Coronary artery (tissue), 2 donors: ENCODE measurements around the gene TTYH3.
"Not testable (repeated sequence)": the region's sequence is repeated elsewhere in the genome, so short reads cannot be mapped to it uniquely, and the experiment has no call there.

Experiments used
- DNase-seq: peaks from one replicate; pipeline ENCODE4 v3.0.0-alpha.2; 2017; ENCODE audit warnings: low spot score
- H3K27ac ChIP-seq, 2 donors: fragments of 200-600 bp; sonication (generic); one replicate each; pipeline ENCODE4 v1.5.1; 2016 to 2019
- H3K4me3 ChIP-seq: fragments of 200-600 bp; sonication (generic); 2 replicates; pipeline ENCODE4 v1.5.1; 2016; ENCODE audit warnings: mild to moderate bottlenecking, moderate library complexity
- CTCF ChIP-seq: fragments of 200-600 bp; sonication (generic); IDR thresholded peaks from one replicate; pipeline ENCODE4 v1.5.1; 2019; ENCODE audit warnings: antibody characterized with exemption

The TTYH3 gene

GRCh38 chr7:2587778-2588177, 44.0 kb upstream of the TTYH3 start:
- no peak for TF ChIP-seq CTCF
- no peak for DNase-seq
- Histone ChIP-seq H3K27ac (no peak overlapping the region), H3K4me3 (no peak overlapping the region)

GRCh38 chr7:2589341-2589740, 42.4 kb upstream of the TTYH3 start:
- Histone ChIP-seq H3K4me3 (no peak overlapping the region), H3K27ac (no peak overlapping the region)
- TF ChIP-seq CTCF = no peak
- no peak for DNase-seq

- not testable (repeated sequence) for H3K27ac ChIP-seq, H3K4me3 ChIP-seq, DNase-seq
Measured at GRCh38 chr7:2589941-2590340, 41.8 kb upstream of the TTYH3 start.

GRCh38 chr7:2592375-2592865, 39.4 kb upstream of the TTYH3 start:
- no peak for TF ChIP-seq CTCF
- DNase-seq = no peak
- no peak overlapping the region for H3K27ac ChIP-seq
- no peak overlapping the region for H3K4me3 ChIP-seq

- Histone ChIP-seq H3K27ac (no peak overlapping the region), H3K4me3 (no peak overlapping the region)
- no peak for TF ChIP-seq CTCF
- no peak for DNase-seq
Measured at GRCh38 chr7:2593036-2593727, 38.6 kb upstream of the TTYH3 start.

- Histone ChIP-seq H3K27ac (no peak overlapping the region), H3K4me3 (no peak overlapping the region)
- no peak for DNase-seq
- no peak for TF ChIP-seq CTCF
Measured at GRCh38 chr7:2594599-2594998, 37.2 kb upstream of the TTYH3 start.

GRCh38 chr7:2595258-2595860, 36.4 kb upstream of the TTYH3 start:
- no peak overlapping the region for H3K27ac ChIP-seq
- TF ChIP-seq CTCF = no peak
- no peak overlapping the region for H3K4me3 ChIP-seq
- no peak for DNase-seq
